BJ (cell line): ENCODE measurements around the gene PLIN3. TPM values are rescaled to one million over a fixed set of nuclear protein-coding genes. Genes with fewer than 3 reads are reported as not detected.
A peak's percentile ranks its signal among the peaks of the same experiment; 100 is the strongest.

Source experiments
- CTCF ChIA-PET: fragments of 350-600 bp; formaldehyde crosslinking; extraction: SDS; loops from one replicate; lab custom pipeline; 2021; ENCODE audit warnings: antibody characterized with exemption, inconsistent platforms; lab: Yijun Ruan, JAX
- POLR2A ChIA-PET: fragments of 300-600 bp; sonication (Branson Sonifier 250); formaldehyde crosslinking; extraction: SDS; loops from one replicate; lab custom pipeline; 2021; ENCODE audit warnings: antibody characterized with exemption; lab: Charles Lee
- DNase-seq: peaks from one replicate; pipeline ENCODE4 v3.0.0-alpha.2; 2011; ENCODE audit warnings: low read depth
- H3K27me3 ChIP-seq: 2 replicates; pipeline ENCODE4 v1.6.0; 2011; ENCODE audit warnings: low read length; ENCODE audit not compliant: control insufficient read depth, insufficient read depth
- H3K36me3 ChIP-seq: 2 replicates; pipeline ENCODE4 v1.5.1; 2011; ENCODE audit warnings: low read length; ENCODE audit not compliant: control insufficient read depth, insufficient read depth
- H3K4me3 ChIP-seq: 2 replicates; pipeline ENCODE4 v1.5.1; 2011; ENCODE audit warnings: low read depth, mild to moderate bottlenecking, control low read depth, low read length
- polyA plus RNA-seq: library from polyadenylated mRNA; depleted of rRNA; stranded (reverse); fragments of >200 nt; gene quantifications from 2 replicates; pipeline ENCODE4 v1.2.3, GENCODE V29; 2011
- TF ChIP-seq, protein P1 (sequence below): IDR thresholded peaks from 2 replicates; pipeline ENCODE4 v1.5.1; 2011; ENCODE audit warnings: low read depth, mild to moderate bottlenecking, control low read depth, inconsistent platforms, low read length, moderate library complexity; ENCODE audit not compliant: insufficient read depth

Gene PLIN3
- polyA plus RNA-seq, 1 experiment: 211 TPM

DNA sequence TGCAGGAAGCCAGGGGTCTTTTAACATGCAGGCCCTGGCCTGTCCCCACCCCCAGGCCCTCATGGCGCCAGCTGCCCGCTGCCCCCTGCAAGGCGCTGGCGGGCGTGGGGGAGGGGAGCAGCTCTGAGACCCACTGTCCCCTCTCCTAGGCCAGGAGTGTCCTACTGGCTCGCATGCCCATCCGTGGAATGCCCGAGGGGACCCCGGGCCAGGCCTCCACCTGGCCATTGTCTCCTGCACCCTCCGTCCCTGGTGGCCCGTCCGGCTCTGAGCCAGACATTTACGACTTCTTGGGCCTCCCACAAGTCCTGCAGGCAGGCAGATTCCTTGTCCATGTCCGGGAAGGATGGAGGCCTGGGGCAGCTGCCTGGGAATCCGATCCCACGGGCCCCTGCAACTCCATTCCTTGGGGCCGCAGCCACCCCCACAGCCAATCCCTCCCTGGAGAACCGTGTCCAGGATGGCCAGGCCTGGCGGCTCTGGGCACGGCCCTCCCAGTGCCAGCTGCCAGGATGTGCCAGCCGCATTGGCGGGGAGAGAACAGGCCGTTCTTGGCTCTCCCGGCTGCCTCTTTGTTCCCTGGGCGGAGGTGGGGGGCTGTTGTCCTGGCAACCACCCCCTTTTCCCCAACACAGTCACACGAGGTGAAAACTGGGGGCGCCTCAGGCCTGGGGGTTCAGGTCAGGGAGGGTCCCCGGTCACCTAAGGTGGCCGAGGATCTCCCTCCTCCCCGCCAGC lies 10.5 kb upstream of the PLIN3 start:
- POLR2A ChIA-PET: no interaction called here
- CTCF ChIA-PET: interaction anchor here (0.8 to 2.4 kb wide), 4 partner anchors 9 to 153 kb away, joined by 3 to 7 read pairs (median 4); no protein-coding TSS in a partner anchor
- DNase-seq: no peak
- TF ChIP-seq, protein P1, sequence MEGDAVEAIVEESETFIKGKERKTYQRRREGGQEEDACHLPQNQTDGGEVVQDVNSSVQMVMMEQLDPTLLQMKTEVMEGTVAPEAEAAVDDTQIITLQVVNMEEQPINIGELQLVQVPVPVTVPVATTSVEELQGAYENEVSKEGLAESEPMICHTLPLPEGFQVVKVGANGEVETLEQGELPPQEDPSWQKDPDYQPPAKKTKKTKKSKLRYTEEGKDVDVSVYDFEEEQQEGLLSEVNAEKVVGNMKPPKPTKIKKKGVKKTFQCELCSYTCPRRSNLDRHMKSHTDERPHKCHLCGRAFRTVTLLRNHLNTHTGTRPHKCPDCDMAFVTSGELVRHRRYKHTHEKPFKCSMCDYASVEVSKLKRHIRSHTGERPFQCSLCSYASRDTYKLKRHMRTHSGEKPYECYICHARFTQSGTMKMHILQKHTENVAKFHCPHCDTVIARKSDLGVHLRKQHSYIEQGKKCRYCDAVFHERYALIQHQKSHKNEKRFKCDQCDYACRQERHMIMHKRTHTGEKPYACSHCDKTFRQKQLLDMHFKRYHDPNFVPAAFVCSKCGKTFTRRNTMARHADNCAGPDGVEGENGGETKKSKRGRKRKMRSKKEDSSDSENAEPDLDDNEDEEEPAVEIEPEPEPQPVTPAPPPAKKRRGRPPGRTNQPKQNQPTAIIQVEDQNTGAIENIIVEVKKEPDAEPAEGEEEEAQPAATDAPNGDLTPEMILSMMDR: no peak
- no peak overlapping the region for H3K4me3 ChIP-seq
- no peaks in the 10 kb centered on the region for H3K36me3 ChIP-seq
- no peaks in the 10 kb centered on the region for H3K27me3 ChIP-seq

DNA sequence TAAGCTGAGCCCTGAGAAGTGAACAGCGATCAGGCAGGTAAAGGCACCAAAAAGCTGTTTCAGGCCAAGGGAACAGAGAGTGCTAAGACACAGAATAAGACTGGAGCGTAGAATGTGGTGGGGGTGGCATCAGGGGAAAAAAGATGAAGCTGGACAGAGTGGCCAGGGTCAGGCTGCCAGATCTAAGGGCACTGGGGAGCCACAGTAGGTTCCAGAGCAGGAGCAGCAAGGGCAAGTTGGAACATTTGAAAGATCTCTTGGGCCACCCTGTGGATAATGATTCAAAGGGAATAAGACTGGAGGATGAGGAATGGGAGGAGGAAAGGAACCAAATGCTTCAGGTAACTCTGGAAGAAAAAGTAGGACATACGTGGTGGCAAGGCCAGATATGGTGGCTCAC lies 6.5 kb upstream of the PLIN3 start:
- no peak for DNase-seq
- TF ChIP-seq, protein P1: no peak
- ChIA-PET POLR2A (no interaction called here), CTCF (interaction anchor here (0.6 to 6.8 kb wide), 7 partner anchors 8 to 158 kb away, joined by 3 to 58 read pairs (median 5); no protein-coding TSS in a partner anchor)
- Histone ChIP-seq H3K4me3 (no peak overlapping the region), H3K27me3 (no peaks in the 10 kb centered on the region), H3K36me3 (no peaks in the 10 kb centered on the region)

DNA sequence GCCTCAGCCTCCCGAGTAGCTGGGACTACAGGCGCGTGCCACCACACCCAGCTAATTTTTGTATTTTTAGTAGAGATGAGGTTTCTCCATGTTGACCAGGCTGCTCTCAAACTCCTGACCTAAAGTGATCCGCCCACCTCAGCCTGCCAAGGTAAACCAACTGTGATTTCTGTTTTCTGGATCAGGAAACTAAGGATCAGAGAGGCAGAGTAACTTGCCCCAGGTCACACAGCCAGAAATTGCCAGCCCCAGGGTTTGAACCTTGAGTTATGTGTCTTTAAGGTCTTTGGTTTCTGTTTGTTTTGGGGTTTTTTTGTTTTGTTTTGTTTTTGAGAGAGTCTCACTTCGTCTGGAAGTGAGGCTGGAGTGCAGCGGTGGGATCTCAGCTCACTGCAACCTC lies 4.2 kb upstream of the PLIN3 start:
- ChIA-PET CTCF (interaction anchor here (0.7 to 6.8 kb wide), 12 partner anchors 11 to 160 kb away, joined by 3 to 58 read pairs (median 6); no protein-coding TSS in a partner anchor), POLR2A (no interaction called here)
- no peak overlapping the region for H3K4me3 ChIP-seq
- no peaks in the 10 kb centered on the region for H3K36me3 ChIP-seq
- TF ChIP-seq, protein P1: no peak
- no peak for DNase-seq
- H3K27me3 ChIP-seq: no peaks in the 10 kb centered on the region

DNA sequence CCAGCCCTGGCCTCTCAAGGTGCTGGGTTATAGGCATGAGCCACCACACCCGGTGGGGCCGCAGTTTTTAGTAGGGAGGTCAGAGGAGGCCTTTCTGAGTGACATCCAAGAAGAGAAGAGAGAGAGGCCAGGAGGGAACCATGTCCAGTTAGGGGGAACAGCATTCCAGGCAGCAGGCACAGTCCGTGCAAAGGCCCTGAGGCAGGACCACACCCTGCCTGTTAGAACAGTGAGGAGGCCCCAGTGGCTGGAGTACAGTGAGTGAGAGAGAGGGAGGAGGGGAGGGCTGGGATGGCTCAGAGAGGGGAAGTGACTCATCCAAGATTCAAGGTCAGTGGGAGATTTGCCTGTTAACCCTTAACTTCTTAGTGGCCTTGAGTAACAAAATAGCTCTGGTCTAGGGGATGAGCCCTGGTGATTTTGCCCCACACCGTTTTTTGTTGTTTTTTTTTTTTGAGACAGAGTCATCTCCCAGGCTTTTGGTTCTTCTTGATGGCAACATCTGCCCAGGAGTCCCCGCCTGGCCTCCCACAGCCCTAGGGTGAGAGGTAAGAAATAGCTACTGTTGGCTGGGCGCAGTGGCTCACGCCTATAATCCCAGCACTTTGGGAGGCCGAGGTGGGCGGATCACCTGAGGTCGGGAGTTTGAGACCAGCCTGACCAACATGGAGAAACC lies 2.7 kb upstream of the PLIN3 start:
- peak; percentile 83 for DNase-seq
- TF ChIP-seq, protein P1: no peak
- no peak overlapping the region for H3K4me3 ChIP-seq
- H3K27me3 ChIP-seq: no peaks in the 10 kb centered on the region
- ChIA-PET POLR2A (no interaction called here), CTCF (interaction anchor here (0.6 to 6.8 kb wide), 8 partner anchors 9 to 162 kb away, joined by 3 to 58 read pairs (median 8); no protein-coding TSS in a partner anchor)
- no peaks in the 10 kb centered on the region for H3K36me3 ChIP-seq

DNA sequence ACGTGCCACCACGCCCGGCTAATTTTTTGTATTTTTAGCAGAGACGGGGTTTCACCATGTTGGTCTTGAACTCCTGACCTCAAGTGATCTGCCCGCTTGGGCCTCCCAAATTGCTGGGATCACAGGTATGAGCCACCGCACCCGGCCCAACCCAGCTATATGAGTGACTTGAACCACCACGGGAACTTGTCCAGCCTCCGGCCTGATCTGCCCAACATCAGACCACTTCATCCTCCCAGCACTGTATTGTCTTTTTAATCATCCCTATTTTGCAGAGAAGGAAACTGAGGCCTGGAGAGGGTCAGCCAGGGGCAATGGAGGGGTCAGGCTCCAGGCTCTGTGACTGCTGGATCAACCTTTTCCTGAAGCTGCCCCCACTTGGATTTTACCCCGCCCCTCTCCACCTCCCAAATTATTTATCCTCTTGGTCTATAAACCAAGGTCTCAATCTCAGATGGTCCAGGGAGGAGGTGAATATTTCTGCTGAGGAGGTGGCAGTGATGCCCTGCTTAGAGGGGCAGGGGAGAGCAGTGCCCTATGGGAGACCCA lies 893 bp upstream of the PLIN3 start:
- Histone ChIP-seq H3K36me3 (peaks cover 2% of the 10 kb centered on the region; the same call in 1 of the 2 replicates), H3K4me3 (no peak overlapping the region), H3K27me3 (no peaks in the 10 kb centered on the region)
- POLR2A ChIA-PET: no interaction called here
- CTCF ChIA-PET: interaction anchor here (0.9 to 4.4 kb wide), 9 partner anchors 17 to 163 kb away, joined by 3 to 37 read pairs (median 5); no protein-coding TSS in a partner anchor
- no peak for DNase-seq
- TF ChIP-seq, protein P1: no peak
